Stimulated activated CD4-positive, alpha-beta T cell treated with anti-CD3 and anti-CD28 coated beads, Interleukin-15, amount 100 ng/mL, for 48 hours (primary cell): ENCODE data around the gene ICAM3.
"Not testable (repeated sequence)": the region's sequence is repeated elsewhere in the genome, so short reads cannot be mapped to it uniquely, and the experiment has no call there.

Experiments used
- DNase-seq, 2 donors: peaks; one replicate each; pipeline ENCODE4 v3.0.0-alpha.2; 2020; ENCODE audit warnings: low read depth in 2 of 2

The ICAM3 gene

DNA sequence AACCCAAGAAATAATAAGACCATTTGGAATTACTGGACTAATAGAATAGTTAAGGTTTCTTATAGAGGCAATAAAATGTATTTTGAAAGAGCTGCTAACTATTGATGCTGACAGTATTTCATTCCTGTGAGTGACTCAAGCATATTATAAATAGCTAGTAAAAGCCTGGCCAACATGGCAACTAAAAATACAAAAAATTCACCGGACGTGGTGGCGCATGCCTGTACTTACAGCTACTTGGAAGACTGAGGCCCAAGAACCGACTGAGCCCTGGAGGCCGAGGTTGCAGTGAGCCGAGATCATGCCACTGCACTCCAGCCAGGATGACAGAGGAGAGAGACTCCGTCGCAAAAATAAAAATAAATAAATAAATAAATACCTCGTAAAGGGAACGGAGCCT lies 5.4 kb upstream of the ICAM3 start:
- no peak for DNase-seq

DNA sequence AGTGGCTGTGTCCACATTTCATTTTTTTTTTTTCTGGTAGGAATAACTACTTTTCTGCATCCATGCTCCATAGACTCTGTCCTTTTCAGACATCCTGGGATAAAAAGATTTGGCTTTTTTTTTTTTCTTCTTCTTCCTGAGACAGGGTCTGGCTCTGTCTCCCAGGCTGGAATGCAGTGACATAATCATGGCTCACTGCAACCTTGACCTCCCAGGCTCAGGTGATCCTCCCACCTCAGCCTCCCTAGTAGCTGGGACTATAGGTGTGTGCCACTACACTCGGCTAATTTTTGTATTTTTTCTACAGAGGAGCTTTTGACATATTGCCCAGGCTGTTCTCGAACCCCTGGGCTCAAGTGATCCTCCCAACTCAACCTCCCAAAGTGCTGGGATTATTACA lies 4.1 kb upstream of the ICAM3 start:
- DNase-seq, result no peak

DNA sequence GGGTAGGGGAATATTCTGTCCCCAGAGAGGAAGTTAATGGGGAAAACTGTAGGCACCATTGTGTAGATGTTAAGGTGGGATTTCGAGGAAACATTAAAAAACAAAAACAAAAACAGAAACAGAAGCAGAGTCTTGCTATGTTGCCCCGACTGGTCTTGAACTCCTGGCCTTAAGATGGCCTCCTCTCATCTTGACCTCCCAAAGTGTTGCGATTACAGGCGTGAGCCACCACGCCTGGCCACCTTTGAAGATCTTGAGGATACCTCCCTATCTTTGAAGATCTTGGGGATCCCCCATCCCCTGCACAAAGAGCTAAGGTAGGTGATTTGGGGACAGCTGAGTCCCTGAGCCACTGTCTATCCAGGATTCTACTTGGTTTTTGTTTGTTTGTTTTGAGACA lies 553 bp upstream of the ICAM3 start:
- no peak for DNase-seq

DNA sequence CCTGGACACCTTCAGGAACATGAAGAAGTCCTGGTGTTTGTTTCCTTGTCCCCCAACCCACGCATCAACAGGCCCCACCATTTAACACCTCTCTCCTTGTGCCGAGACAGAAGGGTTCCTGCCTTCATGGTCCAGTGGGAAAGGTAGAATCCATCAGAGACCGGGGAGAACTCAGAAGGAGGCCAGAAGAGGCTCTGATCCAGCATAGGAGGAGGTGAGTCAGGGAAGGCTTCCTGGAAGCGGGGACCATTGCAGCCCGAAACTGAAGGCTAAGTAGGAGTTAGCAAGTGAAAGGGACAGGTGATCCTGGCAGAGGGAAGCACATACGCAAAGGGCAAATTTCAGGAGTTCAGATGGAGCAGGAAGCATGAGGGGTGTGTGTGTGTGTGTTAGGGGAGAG lies 484 bp downstream of the ICAM3 start:
- DNase-seq, result no peak

DNA sequence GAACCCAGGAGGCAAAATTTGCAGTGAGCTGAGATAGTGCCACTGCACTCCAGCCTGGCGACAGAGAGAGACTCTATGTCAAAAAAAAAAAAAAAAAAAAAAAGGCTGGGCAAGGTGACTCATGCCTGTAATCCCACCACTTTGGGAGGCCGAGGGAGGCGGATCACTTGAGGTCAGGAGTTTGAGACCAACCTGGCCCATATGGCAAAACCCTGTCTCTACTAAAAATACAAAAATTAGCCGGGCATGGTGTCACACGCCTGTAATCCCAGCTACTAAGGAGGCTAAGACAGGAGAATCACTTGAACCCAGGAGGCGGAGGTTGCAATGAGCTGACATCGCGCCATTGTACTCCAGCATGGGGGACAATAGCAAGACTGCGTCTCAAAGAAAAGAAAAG lies 2.7 kb downstream of the ICAM3 start:
- not testable (repeated sequence) for DNase-seq

DNA sequence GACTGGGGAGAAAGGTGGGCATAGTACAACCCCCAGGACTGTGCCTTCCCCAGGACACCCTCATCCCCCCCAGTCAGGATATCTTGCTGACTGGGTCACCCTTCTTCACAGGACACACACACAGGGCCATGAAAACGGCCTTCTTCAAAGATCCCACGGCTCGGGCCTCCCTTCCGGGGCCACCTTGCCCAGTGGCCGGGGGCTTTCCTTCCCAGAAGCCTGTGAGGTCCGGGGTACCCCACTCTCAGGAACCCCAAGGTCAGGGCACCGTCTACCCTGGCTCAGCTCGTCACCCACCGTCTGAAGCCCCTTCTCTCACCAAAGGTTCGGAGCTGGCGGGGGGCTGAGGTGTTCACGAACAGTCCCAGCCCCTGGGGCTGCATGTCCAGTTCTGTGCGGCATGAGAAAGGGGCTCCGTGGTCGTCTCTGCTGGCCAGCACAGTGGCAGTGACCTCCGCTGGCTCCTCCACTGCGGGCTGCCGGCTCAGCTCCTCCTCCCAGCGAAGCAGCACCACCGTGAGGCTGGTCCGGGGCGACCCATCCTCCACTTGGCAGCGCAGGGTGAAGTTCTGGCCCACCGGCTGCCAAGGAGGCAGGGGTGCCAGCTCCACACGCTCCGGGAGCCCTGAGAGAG lies 4.0 kb downstream of the ICAM3 start:
- DNase-seq, result no peak

DNA sequence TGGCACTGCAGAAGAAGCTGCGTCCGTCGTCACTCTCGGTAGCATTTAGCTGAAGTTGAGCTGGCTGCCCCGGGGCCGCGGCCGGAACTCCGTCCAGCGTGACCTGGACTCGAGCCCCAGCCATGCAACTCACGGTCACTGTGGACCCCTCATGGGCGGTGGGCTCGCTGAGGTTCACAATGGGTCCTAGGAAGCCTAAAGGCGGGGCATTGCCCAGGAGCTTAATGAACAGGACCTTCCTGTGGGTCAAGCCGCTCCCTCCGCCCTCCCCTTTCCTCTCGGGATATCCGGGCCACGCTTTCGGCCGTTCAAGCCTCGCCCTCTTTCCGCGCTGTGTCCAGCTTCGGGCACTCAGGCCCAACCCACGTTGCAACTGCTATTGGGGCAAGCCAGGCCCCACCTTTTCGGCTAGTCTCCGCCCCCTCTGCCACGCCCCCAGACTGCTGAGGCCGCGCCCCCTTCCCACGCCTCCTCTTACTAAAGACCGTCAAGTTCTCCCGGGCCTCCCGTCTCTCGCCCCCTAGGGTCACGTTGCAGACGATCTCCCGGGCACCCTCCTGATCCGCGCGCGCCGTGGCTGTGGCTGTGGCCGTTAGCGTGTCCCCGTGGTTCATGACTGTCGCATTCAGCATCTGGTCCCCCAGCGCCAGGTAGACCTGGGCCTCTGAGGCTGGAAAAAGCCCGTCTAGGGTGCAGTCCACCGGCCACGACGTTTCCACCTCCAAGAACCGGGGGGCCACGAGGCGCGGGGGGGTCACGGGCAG lies 4.7 kb downstream of the ICAM3 start:
- peak; percentile 31 to 56 for DNase-seq

DNA sequence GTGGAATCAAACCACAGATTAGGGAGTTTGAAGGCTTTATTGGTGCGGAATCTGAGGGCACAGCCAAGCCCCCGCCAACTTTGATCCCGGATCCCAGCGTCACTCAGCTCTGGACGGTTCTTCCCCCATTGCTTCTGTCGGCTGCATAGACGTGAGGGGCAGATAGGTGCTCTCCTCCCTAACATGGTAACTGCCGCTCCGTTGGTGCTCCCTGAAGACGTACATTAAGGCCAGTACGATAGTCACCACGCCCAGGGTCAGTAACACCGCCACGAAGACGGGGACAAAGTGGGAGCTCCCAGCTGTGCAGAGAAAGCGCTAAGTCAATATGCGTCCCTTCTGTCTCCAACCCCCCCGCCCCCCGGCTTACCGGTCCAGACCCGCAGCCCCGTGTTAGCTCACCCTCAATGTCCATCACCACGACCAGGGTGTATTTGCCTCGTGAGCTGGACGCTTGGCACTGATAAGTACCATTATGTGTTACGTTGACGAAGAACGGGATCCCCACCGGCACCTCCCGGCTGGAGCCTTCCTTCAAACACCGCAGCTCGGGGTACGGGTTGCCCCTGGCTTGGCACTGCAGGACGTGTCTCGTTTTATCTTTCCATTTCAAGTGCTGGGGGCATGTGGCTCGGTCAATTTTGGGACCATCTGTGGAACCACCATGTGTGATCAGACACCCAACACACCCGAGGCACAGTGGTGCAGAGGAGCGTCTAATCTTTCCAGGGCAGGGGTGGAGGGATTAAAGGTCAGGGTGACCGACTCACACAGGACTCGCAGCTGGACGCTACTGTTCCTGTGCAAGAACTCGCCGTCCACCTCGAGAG lies 5.5 kb downstream of the ICAM3 start:
- DNase-seq, result no peak

DNA sequence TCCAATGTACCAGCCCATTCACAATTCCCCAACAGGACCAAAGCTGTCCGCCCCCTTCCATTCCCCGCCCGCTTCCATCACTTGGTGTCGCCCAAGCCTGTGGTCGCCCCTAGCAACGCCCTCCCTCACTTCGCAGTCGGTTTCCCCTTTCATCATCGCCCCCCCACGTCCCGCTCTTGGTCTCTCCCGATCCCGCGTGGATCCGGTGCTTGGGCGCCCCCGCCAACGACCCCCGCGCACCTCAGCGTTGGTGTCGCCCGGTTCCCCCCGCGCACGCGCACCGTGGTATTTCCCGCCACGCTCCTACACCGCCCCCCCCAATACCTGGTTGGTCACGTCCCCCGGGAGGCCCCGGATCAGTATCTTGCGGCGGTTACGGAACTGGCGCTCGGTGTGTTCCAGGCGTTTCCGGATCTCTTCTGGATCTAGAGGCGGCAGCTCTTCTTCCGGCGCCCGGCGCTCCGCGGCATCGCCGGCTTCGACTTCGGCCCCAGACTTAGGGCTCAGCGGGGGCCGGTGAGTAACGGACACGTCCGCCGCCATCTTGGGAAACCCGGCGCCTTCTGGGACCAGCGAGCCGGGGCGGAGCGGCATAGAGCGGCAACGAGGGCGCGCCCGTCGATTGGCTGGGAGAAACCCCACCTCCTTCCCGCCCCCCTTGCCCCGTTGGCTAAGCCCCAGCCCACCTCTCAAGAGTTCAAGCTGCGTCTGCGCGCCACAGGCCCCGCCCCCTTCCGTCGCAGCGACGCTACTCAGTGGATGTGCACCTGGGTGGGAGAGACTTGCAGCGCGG lies 6.3 kb downstream of the ICAM3 start, which contains the start of gene RAVER1:
Gene RAVER1 (minus strand): TSS at position 565 of the 793 bp plus-strand sequence. CDS start 22 bp downstream, at position 543.
- DNase-seq, result peak; percentile 98

DNA sequence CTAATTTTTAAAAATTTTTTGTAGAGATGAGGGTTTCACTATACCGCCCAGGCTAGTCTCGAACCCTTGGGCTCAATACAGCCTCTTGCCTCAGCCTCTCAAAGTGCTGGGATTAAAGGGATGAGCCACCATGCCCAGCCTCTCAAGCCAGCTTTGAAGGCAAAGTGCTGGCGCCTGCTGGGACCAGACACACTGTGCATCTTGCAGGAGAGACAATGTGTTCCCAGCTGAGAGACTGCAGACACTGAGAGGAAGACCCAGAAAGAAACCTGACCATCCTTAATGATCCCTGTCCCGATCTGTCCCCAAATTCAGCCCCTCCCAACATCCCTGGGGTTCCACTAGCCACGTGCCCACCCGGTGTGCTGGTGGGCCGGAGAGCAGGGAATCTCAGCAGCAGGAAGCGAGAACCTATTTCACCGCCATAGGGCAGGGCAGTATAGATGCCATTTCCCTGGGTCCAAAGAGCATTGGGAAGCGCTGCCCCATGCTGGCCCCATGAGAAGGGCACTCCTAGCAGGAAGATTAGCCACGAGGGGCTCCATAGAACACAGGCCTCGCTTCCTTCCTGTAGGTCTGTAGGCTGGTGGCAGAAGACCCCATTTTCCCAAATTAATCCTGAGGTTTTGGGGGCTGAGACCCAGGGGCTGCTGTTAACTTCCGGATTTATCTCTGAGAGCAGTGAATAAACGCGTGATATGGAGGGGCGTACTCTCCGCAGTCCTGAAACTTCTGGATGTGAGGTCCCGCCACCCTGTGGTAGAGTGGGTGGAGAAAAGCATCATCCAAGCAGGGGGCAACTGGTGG lies 7.1 kb downstream of the ICAM3 start:
- no peak for DNase-seq

DNA sequence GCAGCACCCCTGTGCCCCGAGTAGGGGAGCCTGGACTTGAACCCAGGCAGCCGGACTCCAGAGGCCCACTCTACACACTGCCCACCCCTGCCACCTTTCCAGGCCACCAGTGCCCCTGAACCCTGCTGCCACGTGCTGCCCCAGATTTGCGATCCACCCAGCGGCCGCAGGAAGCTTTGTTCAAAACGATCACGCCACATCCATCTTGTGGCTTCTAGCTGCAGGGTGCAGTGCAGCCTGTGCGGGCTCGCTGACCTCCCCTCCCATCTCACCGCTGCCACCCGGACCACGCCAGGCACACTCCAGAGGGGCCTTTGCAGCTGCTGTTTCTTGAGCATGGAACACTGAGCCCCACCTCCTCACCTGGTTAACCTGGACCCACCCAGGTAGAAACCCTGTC lies 9.9 kb downstream of the ICAM3 start:
- no peak for DNase-seq

DNA sequence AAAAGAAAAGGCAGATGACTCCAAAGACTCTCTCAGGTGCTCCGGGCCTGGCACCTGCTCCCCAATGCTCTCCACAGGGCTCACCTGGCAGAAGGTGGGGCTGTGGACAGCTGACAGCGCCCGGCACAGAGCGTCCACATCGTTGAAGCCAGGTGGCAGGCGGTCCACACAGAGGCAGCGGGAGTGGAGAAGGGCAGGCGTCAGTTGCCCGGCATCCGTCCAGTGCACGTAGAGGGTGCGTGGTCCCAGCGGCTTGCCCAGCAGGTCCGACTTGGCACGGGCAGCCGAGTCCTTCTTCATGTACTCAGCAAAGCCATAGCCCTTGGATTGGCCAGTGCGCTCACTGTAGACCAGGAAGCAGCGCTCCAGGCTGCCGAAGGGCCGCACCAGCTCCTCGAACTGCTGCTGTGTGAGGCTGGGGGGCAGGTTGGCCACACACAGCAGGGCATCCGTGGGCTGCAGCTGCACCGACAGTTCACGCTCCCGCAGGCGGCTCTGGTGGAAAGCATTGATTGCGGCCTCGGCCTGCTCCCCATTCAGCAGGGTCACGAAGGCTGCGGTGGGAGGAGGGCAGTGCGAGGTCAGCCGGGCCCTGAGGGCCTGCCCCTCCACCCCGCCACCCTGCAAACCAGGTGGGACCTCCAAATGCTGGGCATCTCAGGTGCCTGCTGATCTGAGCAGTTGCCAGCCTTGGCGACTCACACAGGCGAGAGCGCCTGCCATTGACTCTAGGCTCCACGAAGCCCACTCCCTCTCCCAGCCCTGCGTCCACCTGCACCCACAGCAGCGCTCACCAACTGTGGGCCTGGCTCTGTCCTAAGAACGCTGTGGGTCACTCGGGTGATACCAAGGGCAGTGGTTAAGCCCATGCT lies 10.6 kb downstream of the ICAM3 start:
- no peak for DNase-seq

DNA sequence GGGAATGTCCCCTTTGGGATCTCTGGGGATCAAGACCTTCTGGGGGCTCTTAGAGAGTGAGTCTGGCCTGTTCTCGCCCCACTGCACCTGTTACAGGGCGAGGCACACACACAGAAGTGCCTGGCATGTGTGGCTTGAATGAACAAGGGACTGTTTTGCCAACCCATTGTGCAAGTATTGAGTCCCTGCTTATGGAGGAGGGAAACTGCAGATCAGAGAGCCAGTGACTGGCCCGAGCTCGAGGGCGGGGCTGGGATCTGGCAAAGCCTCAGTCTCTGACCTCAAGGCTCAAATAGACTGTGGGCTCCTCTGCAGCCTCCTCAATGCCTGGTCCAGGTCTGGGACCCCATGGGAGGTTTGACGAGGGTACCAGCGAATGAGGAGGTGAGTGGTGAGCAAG lies 11.6 kb downstream of the ICAM3 start:
- DNase-seq, result no peak

DNA sequence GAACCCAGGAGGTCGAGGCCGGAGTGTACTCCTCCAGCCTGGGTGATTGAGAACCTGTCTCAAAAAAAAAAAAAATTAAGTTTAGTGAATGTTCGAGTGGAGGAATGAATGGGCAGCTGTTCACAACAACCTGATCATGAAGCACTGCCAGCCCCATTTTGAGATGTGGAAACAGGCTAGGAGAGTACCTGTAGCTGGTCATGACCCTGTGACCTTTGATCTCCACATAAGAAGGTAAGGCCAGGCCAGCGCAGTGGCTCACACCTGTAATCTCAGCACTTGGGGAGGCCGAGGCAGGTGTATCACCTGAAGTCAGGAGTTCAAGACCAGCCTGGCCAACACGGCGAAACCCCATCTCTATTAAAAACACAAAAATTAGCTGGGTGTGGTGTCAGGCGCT lies 13.7 kb downstream of the ICAM3 start:
- no peak for DNase-seq

DNA sequence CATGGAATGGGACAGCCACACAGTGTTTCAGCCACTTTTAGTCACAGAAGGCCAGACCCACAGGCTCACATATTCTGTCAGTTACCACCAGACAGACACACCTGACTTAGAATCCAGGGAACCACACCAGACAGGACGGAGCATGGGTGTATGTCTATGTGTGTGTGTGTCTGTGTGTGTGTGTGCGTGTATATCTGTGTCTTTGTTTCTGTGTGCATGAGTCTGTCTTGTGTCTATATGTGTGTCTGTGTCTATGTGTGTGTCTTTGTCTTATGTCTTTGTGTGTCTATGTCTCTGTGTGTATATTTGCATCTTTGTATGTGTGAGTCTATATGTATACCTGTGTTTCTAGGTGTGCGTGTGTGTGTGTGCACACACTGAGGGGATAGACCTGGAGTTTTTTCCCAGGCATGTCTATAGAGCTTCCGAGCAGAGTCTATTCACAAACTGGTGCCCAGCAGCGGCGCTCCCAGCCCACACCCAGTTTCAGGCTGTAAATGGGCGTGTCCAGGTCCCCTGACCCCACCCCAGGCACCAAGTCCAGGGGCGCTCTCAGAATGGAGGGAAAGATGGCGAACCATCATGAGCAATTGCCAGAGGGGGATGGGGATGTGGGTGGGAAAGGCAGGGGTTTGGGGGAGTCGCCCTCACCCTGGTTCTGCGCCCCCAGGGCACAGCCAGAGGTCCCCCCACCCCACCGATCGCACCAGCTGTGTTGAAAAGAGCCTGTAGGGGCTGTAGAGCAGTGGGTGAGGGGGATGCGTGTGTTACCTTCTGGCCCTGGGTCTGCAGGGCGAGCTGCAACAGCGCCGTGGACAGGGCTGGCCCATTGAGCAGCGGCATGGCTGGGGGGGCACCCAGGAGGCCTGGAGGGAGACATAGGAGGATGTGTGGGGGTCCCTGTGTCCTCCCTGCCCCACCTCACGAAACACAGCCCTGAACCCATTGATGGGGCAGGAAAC lies 17.3 kb downstream of the ICAM3 start:
- no peak for DNase-seq

DNA sequence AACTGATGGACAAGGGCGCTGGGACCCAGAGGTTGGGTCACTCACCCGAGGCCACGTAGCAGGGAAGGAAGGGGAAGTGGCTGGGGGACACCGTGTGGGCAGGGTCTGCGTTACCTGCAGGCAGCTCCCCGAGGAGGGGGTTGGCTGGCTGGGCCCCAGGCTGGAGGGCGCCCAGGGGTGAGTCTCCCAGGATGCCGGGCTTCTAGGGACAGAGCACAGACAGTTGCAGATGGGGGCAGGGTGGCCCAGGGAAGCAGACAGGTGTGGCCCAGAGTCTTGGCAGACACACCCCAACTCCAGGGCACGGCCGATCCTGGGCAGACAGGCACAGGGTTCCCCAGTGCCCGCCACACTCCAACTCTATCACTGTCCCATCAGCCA lies 18.0 kb downstream of the ICAM3 start:
- DNase-seq, result no peak

DNA sequence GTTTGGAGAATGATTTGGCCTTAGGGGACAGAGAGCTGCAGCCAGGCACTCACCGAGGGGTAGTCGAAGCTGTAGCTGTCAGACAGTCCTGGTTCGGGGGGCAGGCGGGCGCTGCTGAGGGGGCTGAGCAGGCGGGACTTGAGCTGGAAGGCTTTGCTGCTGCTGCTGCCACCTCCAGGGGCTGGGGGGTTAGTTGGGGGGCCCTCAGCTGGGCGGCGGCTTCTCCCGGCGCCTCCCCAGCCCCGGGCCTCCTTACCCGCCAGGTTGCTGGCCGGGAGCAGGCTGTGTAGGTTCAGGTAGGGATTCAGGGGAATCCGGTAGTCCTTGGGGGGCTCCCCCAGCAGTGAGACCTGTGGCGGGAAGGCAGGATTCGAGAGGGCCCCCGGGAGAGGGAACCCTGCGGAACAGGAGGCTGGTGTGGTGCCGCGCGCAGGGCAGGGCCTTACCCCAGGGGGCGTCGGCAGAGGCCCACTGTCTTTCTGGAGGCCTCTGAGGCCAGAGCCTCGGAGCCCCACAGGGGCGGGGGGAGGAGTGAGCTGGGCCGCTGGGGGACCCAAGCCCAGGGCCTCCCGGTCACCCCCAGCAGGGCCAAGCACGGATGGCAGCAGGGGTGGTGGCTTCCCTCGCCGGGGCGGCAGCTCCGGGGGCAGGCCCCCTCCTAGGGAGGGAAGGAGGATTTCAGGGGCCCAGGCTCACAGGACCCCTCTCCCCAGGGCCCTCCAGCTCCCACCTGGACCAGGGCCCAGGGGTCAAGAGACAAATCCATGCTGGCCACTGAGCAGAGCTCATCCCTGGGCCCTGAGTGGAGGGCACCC lies 18.6 kb downstream of the ICAM3 start:
- no peak for DNase-seq
